ENCODE measurements around the gene ZNF839.

DNA sequence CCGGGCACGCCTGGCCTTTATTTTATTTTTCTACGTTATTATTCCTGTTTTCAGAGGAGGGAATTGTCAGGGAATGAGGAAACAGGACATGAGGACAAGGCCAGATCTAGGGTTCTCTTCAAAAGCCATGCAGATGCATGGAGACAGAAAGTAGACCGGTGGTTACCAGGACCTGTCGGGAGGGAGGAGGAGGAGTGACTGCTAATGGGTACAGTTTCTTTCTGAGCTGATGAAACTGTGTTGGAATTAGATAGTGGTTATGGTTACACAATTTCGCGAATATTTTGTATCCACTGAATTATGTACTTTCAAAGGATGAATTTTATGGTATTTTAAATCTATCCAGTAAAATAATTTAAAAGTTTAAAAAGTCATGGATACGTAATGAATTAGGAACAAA is 11.3 kb downstream of the ZNF839 start:
- TF ChIP-seq, protein P1, sequence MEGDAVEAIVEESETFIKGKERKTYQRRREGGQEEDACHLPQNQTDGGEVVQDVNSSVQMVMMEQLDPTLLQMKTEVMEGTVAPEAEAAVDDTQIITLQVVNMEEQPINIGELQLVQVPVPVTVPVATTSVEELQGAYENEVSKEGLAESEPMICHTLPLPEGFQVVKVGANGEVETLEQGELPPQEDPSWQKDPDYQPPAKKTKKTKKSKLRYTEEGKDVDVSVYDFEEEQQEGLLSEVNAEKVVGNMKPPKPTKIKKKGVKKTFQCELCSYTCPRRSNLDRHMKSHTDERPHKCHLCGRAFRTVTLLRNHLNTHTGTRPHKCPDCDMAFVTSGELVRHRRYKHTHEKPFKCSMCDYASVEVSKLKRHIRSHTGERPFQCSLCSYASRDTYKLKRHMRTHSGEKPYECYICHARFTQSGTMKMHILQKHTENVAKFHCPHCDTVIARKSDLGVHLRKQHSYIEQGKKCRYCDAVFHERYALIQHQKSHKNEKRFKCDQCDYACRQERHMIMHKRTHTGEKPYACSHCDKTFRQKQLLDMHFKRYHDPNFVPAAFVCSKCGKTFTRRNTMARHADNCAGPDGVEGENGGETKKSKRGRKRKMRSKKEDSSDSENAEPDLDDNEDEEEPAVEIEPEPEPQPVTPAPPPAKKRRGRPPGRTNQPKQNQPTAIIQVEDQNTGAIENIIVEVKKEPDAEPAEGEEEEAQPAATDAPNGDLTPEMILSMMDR (IDR thresholded peaks at IDR 0.05), result no peak
- TF ChIP-seq POLR2A (IDR thresholded peaks at IDR 0.05), result no peak
